Stimulated activated naive CD4-positive, alpha-beta T cell treated with Interleukin-2 at 50 U/mL for 16 hours (primary cell): ENCODE results near the gene PRKAG1.

Experiments
- DNase-seq: peaks from one replicate; lab custom pipeline; 2025; lab: John Stamatoyannopoulos, UW

Gene PRKAG1

GRCh38 chr12:49031573-49032161 lies 13.1 kb upstream of the PRKAG1 start:
- no peak for DNase-seq

- no peak for DNase-seq
Observed at GRCh38 chr12:49030714-49031572, 12.4 kb upstream of the PRKAG1 start.

GRCh38 chr12:49030119-49030518 lies 11.5 kb upstream of the PRKAG1 start:
- no peak for DNase-seq

GRCh38 chr12:49028666-49029275 lies 10.2 kb upstream of the PRKAG1 start:
- no peak for DNase-seq

- DNase-seq, result no peak
Observed at GRCh38 chr12:49027846-49028555, 9.4 kb upstream of the PRKAG1 start.

- no peak for DNase-seq
Observed at GRCh38 chr12:49026678-49027480, 8.3 kb upstream of the PRKAG1 start.

- DNase-seq, result no peak
Observed at GRCh38 chr12:49026101-49026500, 7.5 kb upstream of the PRKAG1 start.

GRCh38 chr12:49025463-49025862 lies 6.9 kb upstream of the PRKAG1 start:
- DNase-seq, result no peak

GRCh38 chr12:49024543-49024942 lies 6.0 kb upstream of the PRKAG1 start:
- DNase-seq, result no peak

GRCh38 chr12:49023812-49024211 lies 5.2 kb upstream of the PRKAG1 start:
- no peak for DNase-seq

GRCh38 chr12:49022558-49023178 lies 4.1 kb upstream of the PRKAG1 start:
- DNase-seq, result no peak

- no peak for DNase-seq
Observed at GRCh38 chr12:49021292-49021915, 2.8 kb upstream of the PRKAG1 start.

- DNase-seq, result no peak
Observed at GRCh38 chr12:49020441-49020840, 1.9 kb upstream of the PRKAG1 start.

- DNase-seq, result peak; percentile 9
Observed at GRCh38 chr12:49019443-49020324, 1.1 kb upstream of the PRKAG1 start.

GRCh38 chr12:49019120-49019430 lies 499 bp upstream of the PRKAG1 start:
- no peak for DNase-seq

- DNase-seq, result peak; percentile 50
Observed at GRCh38 chr12:49017891-49018260, 700 bp downstream of the PRKAG1 start.

GRCh38 chr12:49015196-49015595 lies 3.4 kb downstream of the PRKAG1 start:
- no peak for DNase-seq

GRCh38 chr12:49014547-49014946 lies 4.0 kb downstream of the PRKAG1 start:
- no peak for DNase-seq

GRCh38 chr12:49013428-49013827 lies 5.1 kb downstream of the PRKAG1 start:
- DNase-seq, result no peak

GRCh38 chr12:49012739-49013138 lies 5.8 kb downstream of the PRKAG1 start:
- DNase-seq, result no peak
